Measurements from ENCODE around the gene RTN4IP1.

Gene RTN4IP1

DNA sequence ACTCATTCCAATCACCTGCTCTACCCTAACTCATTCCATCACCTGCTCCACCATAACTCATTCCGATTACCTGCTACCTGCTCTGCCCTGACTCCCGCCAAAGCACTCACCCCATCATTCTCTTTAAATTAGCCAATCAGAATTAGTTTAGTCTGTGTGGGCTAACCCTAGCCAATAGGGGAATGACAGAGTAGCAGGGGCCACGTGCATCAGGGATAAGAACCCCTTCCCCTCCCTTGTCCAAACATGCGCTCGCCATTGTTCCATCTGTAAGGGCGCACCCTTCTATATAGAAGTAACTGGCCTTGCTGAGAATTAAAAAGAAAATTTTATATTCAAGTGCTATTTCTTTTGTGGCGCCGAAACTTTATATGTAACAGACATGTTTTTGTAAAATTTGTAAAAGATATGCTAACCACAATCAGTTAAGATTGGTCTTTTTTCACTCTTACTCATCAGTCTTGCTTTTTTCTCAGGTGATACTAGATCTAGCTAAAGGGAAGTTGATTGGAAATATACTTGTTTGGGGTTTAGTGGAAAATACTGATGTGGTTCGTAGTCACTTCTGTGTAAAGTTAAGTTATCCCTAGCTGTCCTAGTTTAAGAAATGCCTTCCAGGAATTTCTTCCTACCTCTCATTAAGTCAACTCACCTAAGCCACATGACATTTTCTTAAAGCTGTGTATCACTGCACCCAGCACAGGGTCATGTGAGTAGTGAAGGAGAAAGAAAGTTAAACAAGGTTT is 16.5 kb downstream of the RTN4IP1 start:
- DNase-seq (ENCODE audit: low read depth), result no peak
- H3K4me3 ChIP-seq (ENCODE audit: low read depth, low read length), result no peak overlapping the region
- TF ChIP-seq, protein P1, sequence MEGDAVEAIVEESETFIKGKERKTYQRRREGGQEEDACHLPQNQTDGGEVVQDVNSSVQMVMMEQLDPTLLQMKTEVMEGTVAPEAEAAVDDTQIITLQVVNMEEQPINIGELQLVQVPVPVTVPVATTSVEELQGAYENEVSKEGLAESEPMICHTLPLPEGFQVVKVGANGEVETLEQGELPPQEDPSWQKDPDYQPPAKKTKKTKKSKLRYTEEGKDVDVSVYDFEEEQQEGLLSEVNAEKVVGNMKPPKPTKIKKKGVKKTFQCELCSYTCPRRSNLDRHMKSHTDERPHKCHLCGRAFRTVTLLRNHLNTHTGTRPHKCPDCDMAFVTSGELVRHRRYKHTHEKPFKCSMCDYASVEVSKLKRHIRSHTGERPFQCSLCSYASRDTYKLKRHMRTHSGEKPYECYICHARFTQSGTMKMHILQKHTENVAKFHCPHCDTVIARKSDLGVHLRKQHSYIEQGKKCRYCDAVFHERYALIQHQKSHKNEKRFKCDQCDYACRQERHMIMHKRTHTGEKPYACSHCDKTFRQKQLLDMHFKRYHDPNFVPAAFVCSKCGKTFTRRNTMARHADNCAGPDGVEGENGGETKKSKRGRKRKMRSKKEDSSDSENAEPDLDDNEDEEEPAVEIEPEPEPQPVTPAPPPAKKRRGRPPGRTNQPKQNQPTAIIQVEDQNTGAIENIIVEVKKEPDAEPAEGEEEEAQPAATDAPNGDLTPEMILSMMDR (IDR thresholded peaks at IDR 0.05; ENCODE audit: low read depth, low read length, missing control alignments), result no peak

DNA sequence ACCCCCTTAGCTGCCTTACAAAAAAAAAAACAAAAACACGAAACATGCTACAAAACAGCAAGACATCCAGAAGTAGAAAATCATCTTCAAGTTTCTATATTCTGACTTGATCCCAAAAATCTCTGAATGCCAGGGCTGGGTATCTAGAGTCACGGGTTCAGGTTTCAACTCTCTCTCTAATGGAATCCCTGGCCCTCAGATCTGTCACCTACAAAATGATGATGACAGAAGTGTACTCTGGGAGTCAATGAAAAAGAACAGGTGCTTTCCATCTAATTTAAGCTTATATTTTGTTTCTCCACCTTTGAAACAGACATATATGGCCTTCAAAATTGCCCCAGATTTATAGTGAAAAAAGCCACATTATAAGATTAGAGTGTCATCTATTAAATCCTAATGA is 18.3 kb downstream of the RTN4IP1 start:
- no peak overlapping the region for H3K4me3 ChIP-seq (ENCODE audit: low read depth, low read length)
- DNase-seq (ENCODE audit: low read depth), result no peak
- TF ChIP-seq, protein P1 (IDR thresholded peaks at IDR 0.05; ENCODE audit: low read depth, low read length, missing control alignments), result no peak

DNA sequence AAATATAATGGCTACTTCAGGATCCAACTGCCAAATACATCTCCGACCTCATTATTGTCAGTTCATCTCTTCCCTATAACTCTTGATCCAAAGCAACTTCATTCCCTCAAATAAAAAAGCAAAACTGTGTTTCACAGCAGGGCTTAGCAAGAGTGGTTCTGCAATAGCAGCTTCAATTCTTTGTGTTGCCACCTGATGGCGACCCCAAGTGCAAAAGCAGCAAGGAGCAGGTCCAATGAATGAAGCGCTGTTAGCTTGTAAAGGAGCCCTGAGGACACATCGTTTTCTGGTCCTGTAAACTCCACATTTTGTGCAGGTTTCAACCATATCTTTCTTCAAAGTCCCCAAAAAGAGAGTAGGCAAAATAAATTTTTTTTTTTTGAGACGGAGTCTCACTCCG is 19.6 kb downstream of the RTN4IP1 start:
- no peak for DNase-seq (ENCODE audit: low read depth)
- TF ChIP-seq, protein P1 (IDR thresholded peaks at IDR 0.05; ENCODE audit: low read depth, low read length, missing control alignments), result peak; percentile 62
- H3K4me3 ChIP-seq (ENCODE audit: low read depth, low read length), result no peak overlapping the region

DNA sequence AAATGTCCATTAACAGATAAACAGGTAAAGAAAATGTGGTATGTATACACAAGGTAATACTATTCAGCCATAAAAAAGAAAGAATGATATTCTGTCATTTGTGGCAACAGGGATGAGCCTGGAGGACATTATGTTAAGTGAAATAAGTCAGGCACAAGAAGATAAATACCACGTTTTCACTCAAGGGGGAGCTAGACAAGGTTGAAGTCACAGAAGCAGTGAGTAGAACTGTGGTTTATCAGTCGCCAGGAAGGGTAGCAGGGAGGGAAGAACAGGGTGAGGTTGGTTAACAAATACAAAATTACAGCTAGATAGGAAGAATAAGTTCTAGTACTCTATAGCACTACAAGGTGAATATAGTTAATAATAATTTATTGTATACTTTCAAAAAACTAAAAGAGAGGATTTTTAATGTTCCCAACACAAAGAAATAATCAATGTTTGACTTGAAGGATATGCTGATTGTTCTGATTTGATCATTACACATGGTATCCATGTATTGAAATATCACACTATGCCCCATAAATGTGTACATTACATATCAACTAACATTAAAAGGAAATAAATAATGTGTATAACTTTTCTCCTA is 21.1 kb downstream of the RTN4IP1 start:
- H3K4me3 ChIP-seq (ENCODE audit: low read depth, low read length), result no peak overlapping the region
- TF ChIP-seq, protein P1 (IDR thresholded peaks at IDR 0.05; ENCODE audit: low read depth, low read length, missing control alignments), result peak; percentile 70
- DNase-seq (ENCODE audit: low read depth), result peak; percentile 57

DNA sequence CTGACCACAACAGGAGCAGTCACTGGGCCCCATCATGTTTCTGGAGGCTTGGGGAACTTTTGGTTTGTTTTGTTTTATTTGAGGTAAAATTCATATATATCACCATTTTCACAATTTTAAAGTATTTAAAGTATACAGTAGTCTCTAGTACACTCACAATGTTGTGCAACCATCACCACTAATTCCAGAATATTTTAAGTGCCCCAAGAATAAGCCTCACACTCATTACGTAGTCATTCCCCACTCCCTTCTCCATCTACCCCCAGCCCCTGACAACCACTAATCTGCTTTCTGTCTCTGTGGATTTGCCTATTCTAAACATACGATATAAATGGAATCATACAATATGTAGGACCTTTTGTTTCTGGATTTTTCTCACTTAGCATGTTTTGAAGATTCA is 29.0 kb downstream of the RTN4IP1 start:
- TF ChIP-seq, protein P1 (IDR thresholded peaks at IDR 0.05; ENCODE audit: low read depth, low read length, missing control alignments), result no peak
- no peak for DNase-seq (ENCODE audit: low read depth)
- H3K4me3 ChIP-seq (ENCODE audit: low read depth, low read length), result no peak overlapping the region

DNA sequence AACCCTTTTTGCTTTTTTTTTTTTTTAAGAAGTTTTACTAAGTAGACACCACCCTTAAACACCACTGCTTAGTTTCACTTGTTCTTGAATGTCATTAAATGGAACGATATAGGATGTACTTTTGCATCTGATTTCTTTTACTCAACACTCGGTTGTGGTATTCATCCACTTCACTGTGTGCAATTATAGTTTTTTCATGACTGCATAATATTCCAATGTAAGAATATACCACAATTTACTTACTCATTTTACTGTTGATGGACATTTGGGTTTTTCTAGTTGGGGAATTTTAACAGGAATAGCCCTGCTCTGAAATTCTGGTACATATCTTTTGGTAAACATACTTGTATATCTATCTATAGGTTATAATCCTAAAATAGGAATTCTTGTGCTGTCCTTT is 29.9 kb downstream of the RTN4IP1 start:
- TF ChIP-seq, protein P1 (IDR thresholded peaks at IDR 0.05; ENCODE audit: low read depth, low read length, missing control alignments), result no peak
- no peak overlapping the region for H3K4me3 ChIP-seq (ENCODE audit: low read depth, low read length)
- DNase-seq (ENCODE audit: low read depth), result no peak

All from GM12864 (cell line).